BLaER1 treated with 17β-estradiol and CSF1 and Interleukin-3, amounts not matched to agents 10 nM and 100 nM (cell line): Measurements from ENCODE around the gene VGLL4.

ENCODE experiments used
- H3K27ac ChIP-seq, 11 experiments: shearing (Covaris generic); formaldehyde crosslinking; 2 replicates each; pipeline ENCODE4 v1.8.1; 2022
- H3K27me3 ChIP-seq, 11 experiments: shearing (Covaris generic); formaldehyde crosslinking; 2 replicates each; pipeline ENCODE4 v1.8.1; 2022
- H3K36me3 ChIP-seq, 11 experiments: shearing (Covaris generic); formaldehyde crosslinking; 2 replicates each; pipeline ENCODE4 v1.8.1; 2022
- H3K4me1 ChIP-seq, 10 experiments: shearing (Covaris generic); formaldehyde crosslinking; 2 replicates each; pipeline ENCODE4 v1.8.1; 2022
- H3K4me2 ChIP-seq, 11 experiments: shearing (Covaris generic); formaldehyde crosslinking; 2 replicates each; pipeline ENCODE4 v1.8.1; 2022
- H3K4me3 ChIP-seq, 10 experiments: shearing (Covaris generic); formaldehyde crosslinking; 2 replicates each; pipeline ENCODE4 v1.8.1; 2022
- H3K9ac ChIP-seq, 11 experiments: shearing (Covaris generic); formaldehyde crosslinking; 2 replicates each; pipeline ENCODE4 v1.8.1; 2022
- H3K9me3 ChIP-seq, 11 experiments: shearing (Covaris generic); formaldehyde crosslinking; replicated peaks in 1 of 11; 2 replicates each; pipeline ENCODE4 v1.8.1; 2022
- H4K20me1 ChIP-seq, 11 experiments: shearing (Covaris generic); formaldehyde crosslinking; 2 replicates each; pipeline ENCODE4 v1.8.1; 2022
- Cebpa-rat ChIP-seq, 11 experiments: shearing (Covaris generic); IDR thresholded peaks; 2 replicates each; pipeline ENCODE4 v1.8.1; 2022

The VGLL4 gene

GRCh38 chr3:11626084-11626463, 17.6 kb downstream of the VGLL4 start:
- no peak overlapping the region for H3K4me3 ChIP-seq
- H3K4me2 ChIP-seq, result 0 out of 22 replicates have a peak overlapping the region, but pooled peaks of 1 of the 11 experiments have one; percentile 21
- no peak overlapping the region for H3K9ac ChIP-seq
- peaks cover 0 to 97% (median 74%) of the 10 kb centered on the region in 11 experiments; a peak in 20 of 22 replicates for H3K36me3 ChIP-seq
- peaks cover 0 to 51% (median 15%) of the 10 kb centered on the region in 10 experiments; a peak in 16 of 20 replicates for H3K4me1 ChIP-seq
- peaks cover 0 to 63% (median 28%) of the 10 kb centered on the region in 11 experiments; a peak in 15 of 22 replicates for H3K9me3 ChIP-seq
- no peaks in the 10 kb centered on the region for H3K27me3 ChIP-seq
- peaks cover 98 to 100% (median 99%) of the 10 kb centered on the region in 11 experiments; a peak in 21 of 22 replicates for H4K20me1 ChIP-seq
- TF ChIP-seq Cebpa-rat (IDR thresholded peaks at IDR 0.05), result no peak
- H3K27ac ChIP-seq, result no peak overlapping the region

DNA sequence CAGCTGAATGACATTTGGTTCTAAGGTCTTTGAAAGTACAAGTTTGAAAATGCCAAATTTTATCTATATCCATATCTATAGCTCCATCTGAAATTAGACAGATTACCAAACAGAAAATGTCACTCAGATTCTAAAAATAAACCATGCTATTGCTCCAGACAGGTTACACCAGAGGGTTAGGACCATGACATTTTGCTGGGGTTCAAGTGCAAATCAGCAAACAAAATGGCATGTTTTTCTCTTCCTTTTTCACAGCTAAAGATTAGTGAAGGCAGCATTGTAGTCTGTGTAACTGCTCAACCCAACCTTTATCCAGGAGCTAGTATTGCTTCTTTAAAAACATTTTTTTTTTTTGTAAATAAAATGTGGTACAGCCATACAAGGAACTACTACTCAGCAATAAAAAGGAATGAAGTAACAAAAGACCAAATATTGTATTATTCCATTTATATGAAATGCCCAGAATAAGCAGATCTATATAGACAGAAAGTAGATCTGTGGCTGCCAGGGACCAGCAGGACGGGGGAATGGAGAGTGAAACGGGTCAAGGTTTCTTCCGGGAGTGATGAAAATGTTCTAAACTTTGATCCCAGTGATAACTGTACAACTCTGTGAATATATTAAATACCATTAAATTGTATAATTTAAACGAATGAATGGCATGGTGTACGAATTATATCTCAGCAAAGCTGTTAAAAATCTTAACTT, 18.2 kb downstream of the VGLL4 start:
- Histone ChIP-seq H3K9me3 (peaks cover 0 to 58% (median 26%) of the 10 kb centered on the region in 11 experiments; a peak in 15 of 22 replicates), H3K27me3 (no peaks in the 10 kb centered on the region), H3K36me3 (peaks cover 0 to 97% (median 69%) of the 10 kb centered on the region in 11 experiments; a peak in 20 of 22 replicates), H4K20me1 (peaks cover 98 to 100% (median 99%) of the 10 kb centered on the region in 11 experiments), H3K4me1 (peaks cover 4 to 57% (median 20%) of the 10 kb centered on the region in 10 experiments; a peak in 19 of 20 replicates), H3K4me3 (no peak overlapping the region), H3K4me2 (peak overlapping the region in 1 of 11 experiments; percentile 6; a peak in 1 of 22 replicates), H3K27ac (no peak overlapping the region), H3K9ac (no peak overlapping the region)
- no peak for TF ChIP-seq Cebpa-rat (IDR thresholded peaks at IDR 0.05)

DNA sequence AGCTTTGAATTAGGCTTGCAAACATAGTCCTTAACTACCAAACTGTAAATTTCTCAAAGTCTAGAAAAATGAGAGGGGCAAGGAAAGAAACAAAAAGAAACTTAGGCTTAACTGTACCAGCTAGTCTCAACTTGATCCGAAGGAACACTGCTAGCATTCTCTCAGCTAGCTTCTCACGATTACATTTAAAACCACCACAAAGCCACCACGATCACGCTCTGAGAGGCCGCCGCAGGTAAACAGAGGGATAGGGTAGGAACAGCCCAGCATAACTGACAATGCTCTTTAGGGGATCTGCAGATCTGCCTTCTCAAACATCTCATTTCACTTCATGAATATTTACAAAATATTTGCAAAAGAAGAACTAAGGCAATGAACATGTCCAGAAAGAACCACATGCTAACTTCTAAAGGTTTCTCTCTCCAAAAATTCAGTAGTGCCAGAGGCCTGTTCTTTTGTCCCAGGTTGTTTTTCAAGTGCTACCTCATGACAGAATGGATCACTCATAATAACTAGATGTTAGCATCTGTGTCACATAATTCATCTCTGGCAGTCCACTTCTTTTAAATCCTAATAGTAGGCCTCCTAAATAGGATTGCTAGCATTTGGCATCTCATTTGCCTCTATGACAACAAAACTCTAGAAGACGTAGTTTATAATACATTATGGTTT, 18.9 kb downstream of the VGLL4 start:
- Histone ChIP-seq H3K4me2 (peak overlapping the region in 5 of 11 experiments; percentile 3 to 40 (median 8); a peak in 2 of 22 replicates), H4K20me1 (peaks cover 98 to 100% (median 99%) of the 10 kb centered on the region in 11 experiments), H3K9me3 (peaks cover 0 to 51% (median 20%) of the 10 kb centered on the region in 11 experiments; a peak in 15 of 22 replicates), H3K4me3 (no peak overlapping the region), H3K27ac (no peak overlapping the region), H3K9ac (no peak overlapping the region), H3K4me1 (peaks cover 11 to 64% (median 27%) of the 10 kb centered on the region in 10 experiments), H3K27me3 (no peaks in the 10 kb centered on the region), H3K36me3 (peaks cover 0 to 95% (median 66%) of the 10 kb centered on the region in 11 experiments; a peak in 20 of 22 replicates)
- no peak for TF ChIP-seq Cebpa-rat (IDR thresholded peaks at IDR 0.05)

DNA sequence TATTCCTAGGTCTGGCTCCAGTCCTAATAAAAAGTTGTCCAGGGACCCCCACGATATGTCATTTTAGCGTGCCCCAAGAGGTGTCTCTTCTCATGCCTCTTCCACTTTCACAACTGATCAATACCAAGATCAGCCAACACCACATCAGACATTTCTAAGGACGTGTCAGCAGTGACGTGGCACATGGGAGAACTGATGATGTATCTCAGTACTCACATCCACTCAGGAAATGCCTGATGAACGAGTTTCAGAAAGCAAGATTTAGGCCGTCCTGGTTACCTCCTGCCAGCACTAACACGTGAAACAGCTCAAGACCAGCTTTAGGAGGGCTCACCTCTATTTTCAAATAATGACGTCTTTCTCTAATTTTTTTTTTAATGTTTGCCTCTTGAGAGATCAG, 19.6 kb downstream of the VGLL4 start:
- Histone ChIP-seq H3K9me3 (peaks cover 0 to 44% (median 13%) of the 10 kb centered on the region in 11 experiments; a peak in 12 of 22 replicates), H4K20me1 (peaks cover 98 to 100% (median 99%) of the 10 kb centered on the region in 11 experiments), H3K4me3 (no peak overlapping the region), H3K27ac (no peak overlapping the region), H3K36me3 (peaks cover 0 to 94% (median 64%) of the 10 kb centered on the region in 11 experiments; a peak in 20 of 22 replicates), H3K4me1 (peaks cover 17 to 70% (median 33%) of the 10 kb centered on the region in 10 experiments), H3K9ac (no peak overlapping the region), H3K4me2 (peak overlapping the region in 6 of 11 experiments; percentile 3 to 40 (median 9); a peak in 3 of 22 replicates), H3K27me3 (no peaks in the 10 kb centered on the region)
- no peak for TF ChIP-seq Cebpa-rat (IDR thresholded peaks at IDR 0.05)

DNA sequence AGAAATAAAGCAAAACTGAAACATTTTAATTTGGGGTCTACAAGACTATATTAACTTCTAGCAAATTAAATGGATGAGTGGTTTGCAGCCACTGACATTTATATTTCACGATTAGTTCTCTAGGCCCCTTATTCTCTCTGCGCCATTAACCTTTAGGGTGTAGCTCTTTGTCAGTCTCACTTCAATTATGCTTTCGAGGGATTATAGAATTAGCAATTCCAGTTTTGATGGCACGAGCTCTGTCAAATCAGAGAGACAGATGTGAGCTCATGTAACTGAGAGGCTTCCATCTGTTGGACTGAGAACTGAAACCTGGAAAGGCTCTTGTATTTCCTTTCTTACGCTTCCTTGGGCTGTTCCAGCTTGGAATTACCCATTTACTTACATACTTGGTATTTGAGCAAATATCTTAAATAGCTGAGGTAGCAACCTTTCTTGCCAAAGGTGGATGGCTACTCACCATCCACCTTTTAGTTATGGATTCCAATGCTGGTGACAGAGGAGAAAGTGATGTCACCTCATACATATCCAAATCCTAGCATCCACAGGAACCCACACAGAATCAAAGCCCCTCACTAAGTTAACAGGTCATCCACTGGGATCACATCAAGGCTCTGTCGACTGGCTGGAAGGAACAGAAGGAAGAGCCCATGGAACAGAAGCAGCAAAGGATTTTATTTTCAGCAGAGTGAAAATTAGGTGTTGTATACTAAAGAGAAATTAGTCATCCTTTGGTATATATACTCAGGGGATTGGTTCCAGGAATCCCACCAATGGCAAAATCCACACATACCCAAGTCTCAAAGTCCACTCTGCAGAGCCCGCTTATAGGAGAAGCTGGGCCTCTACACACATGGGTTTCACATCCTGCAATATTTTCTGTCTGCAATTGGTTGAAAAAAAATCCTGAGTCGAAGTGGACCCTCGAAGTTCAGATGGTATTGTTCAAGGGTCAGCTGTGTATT, 20.8 kb downstream of the VGLL4 start:
- H4K20me1 ChIP-seq, result peaks cover 98 to 100% (median 99%) of the 10 kb centered on the region in 11 experiments
- H3K36me3 ChIP-seq, result peaks cover 0 to 90% (median 53%) of the 10 kb centered on the region in 11 experiments; a peak in 20 of 22 replicates
- H3K9me3 ChIP-seq, result peaks cover 0 to 38% (median 13%) of the 10 kb centered on the region in 11 experiments; a peak in 8 of 22 replicates
- no peaks in the 10 kb centered on the region for H3K27me3 ChIP-seq
- H3K4me2 ChIP-seq, result peak overlapping the region in 4 of 11 experiments; percentile 2 to 33 (median 8); a peak in 6 of 22 replicates
- H3K27ac ChIP-seq, result no peak overlapping the region
- no peak overlapping the region for H3K9ac ChIP-seq
- H3K4me1 ChIP-seq, result peaks cover 22 to 76% (median 37%) of the 10 kb centered on the region in 10 experiments
- H3K4me3 ChIP-seq, result no peak overlapping the region
- no peak for TF ChIP-seq Cebpa-rat (IDR thresholded peaks at IDR 0.05)

DNA sequence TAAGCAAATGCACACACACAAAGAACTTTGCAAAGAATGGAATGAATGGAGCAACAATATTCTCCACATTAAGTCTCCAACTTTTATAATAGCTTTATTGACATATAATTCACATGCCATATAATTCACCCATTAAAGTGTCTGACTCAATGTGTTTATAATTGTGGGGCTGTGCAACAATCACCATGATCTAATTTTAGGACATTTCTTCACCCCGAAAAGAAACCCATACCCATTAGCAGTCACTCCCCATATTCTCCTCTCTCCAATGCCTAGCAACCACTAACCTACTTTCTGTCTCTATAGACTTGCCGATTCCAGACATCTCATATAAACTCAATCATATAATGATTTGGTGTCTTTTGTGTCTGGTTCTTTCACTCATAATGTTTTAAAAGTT, 22.6 kb downstream of the VGLL4 start:
- TF ChIP-seq Cebpa-rat (IDR thresholded peaks at IDR 0.05), result no peak
- H3K9me3 ChIP-seq, result peaks cover 0 to 31% (median 11%) of the 10 kb centered on the region in 11 experiments; a peak in 8 of 22 replicates
- H3K4me2 ChIP-seq, result peak overlapping the region in 8 of 11 experiments; percentile 2 to 65 (median 41); a peak in 11 of 22 replicates
- peaks cover 0 to 93% (median 48%) of the 10 kb centered on the region in 11 experiments; a peak in 20 of 22 replicates for H3K36me3 ChIP-seq
- H3K4me3 ChIP-seq, result no peak overlapping the region
- no peak overlapping the region for H3K27ac ChIP-seq
- H3K9ac ChIP-seq, result no peak overlapping the region
- no peaks in the 10 kb centered on the region for H3K27me3 ChIP-seq
- peaks cover 99 to 100% (median 100%) of the 10 kb centered on the region in 11 experiments for H4K20me1 ChIP-seq
- peaks cover 21 to 69% (median 37%) of the 10 kb centered on the region in 10 experiments for H3K4me1 ChIP-seq

DNA sequence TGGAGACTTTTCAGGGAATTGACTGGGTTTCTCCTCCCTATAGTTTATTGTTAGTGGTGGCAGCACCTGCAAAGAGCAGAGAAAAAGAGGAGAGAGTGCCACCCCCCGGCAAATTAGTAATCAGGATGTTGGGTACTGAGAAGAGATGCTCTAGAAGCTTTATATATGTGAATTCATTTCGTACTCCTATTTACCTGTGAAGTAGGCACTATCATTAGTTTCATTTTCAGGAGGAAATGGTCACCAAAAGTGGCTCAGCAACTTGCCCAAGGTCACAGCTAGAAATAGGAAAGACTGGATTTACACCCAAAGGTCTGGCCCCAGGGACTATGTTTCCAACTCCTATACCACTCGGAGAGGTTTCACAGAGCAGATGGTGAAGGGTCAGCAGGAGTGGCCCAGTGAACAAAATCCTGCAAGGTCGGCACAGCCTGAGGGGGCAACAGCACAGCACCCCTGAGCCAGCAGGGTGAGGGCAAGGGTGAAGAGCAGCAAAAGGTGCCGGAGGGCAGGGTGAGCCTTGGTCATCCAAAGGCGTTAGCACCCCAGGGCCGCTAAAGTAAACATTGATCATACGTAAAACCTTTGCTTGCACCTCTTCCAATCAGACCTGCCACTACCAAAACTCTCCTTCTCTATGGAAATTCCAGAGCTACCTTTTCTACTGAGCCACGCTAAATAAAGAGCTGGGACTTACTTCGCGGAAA, 23.6 kb downstream of the VGLL4 start:
- Histone ChIP-seq H3K4me1 (peaks cover 20 to 59% (median 37%) of the 10 kb centered on the region in 10 experiments), H3K9ac (no peak overlapping the region), H3K27ac (no peak overlapping the region), H4K20me1 (peaks cover 99 to 100% (median 100%) of the 10 kb centered on the region in 11 experiments), H3K9me3 (peaks cover 0 to 24% (median 7%) of the 10 kb centered on the region in 11 experiments; a peak in 8 of 22 replicates), H3K27me3 (no peaks in the 10 kb centered on the region), H3K4me2 (peak overlapping the region; percentile 2 to 65 (median 39); a peak in 19 of 22 replicates), H3K4me3 (no peak overlapping the region), H3K36me3 (peaks cover 0 to 91% (median 45%) of the 10 kb centered on the region in 11 experiments; a peak in 18 of 22 replicates)
- TF ChIP-seq Cebpa-rat (IDR thresholded peaks at IDR 0.05), result no peak
